HG03520 (cell line): ENCODE measurements around the gene RPL32.

Experiments
- ATAC-seq: cut with Tn5 transposase; IDR thresholded peaks from one replicate; pipeline ENCODE4 v1.9.1; 2021; ENCODE audit warnings: mild to moderate bottlenecking, moderate library complexity; ENCODE audit not compliant: unreplicated experiment

The RPL32 gene

GRCh38 chr3:12833222-12834161 lies 7.9 kb downstream of the RPL32 start:
- no peak for ATAC-seq

GRCh38 chr3:12832350-12833221 lies 8.8 kb downstream of the RPL32 start:
- ATAC-seq: no peak

GRCh38 chr3:12831301-12831866 lies 10.0 kb downstream of the RPL32 start:
- no peak for ATAC-seq

GRCh38 chr3:12830785-12831156 lies 10.6 kb downstream of the RPL32 start:
- ATAC-seq: no peak

- no peak for ATAC-seq
These were observed 11.2 kb downstream of the RPL32 start for GRCh38 chr3:12829886-12830784.

GRCh38 chr3:12829404-12829803 lies 12.0 kb downstream of the RPL32 start:
- ATAC-seq: no peak

- no peak for ATAC-seq
These were observed 12.6 kb downstream of the RPL32 start for GRCh38 chr3:12828751-12829150.

GRCh38 chr3:12825156-12825555 lies 16.2 kb downstream of the RPL32 start:
- no peak for ATAC-seq

GRCh38 chr3:12824299-12824698 lies 17.1 kb downstream of the RPL32 start:
- ATAC-seq: no peak

GRCh38 chr3:12822725-12823373 lies 18.5 kb downstream of the RPL32 start:
- no peak for ATAC-seq

- ATAC-seq: no peak
These were observed 22.6 kb downstream of the RPL32 start for GRCh38 chr3:12818773-12819172.

GRCh38 chr3:12818273-12818672 lies 23.1 kb downstream of the RPL32 start:
- ATAC-seq: no peak

- ATAC-seq: no peak
These were observed 24.0 kb downstream of the RPL32 start for GRCh38 chr3:12817343-12817710.

- ATAC-seq: no peak
These were observed 24.6 kb downstream of the RPL32 start for GRCh38 chr3:12816521-12817342.

GRCh38 chr3:12815719-12816118 lies 25.6 kb downstream of the RPL32 start:
- ATAC-seq: no peak

GRCh38 chr3:12815078-12815477 lies 26.3 kb downstream of the RPL32 start:
- ATAC-seq: no peak

- no peak for ATAC-seq
These were observed 27.4 kb downstream of the RPL32 start for GRCh38 chr3:12813967-12814366.

GRCh38 chr3:12812812-12813211 lies 28.6 kb downstream of the RPL32 start:
- ATAC-seq: no peak

GRCh38 chr3:12810961-12811360 lies 30.4 kb downstream of the RPL32 start:
- ATAC-seq: no peak
